HG03175 (cell line): ENCODE results near the gene LAMC3.
A peak's percentile ranks its signal among the peaks of the same experiment; 100 is the strongest.

Source experiments
- ATAC-seq: cut with Tn5 transposase; IDR thresholded peaks from one replicate; pipeline ENCODE4 v1.9.1; 2021; ENCODE audit warnings: mild to moderate bottlenecking, moderate library complexity; ENCODE audit not compliant: unreplicated experiment

The LAMC3 gene

GRCh38 chr9:131043087-131043486, 34.1 kb downstream of the LAMC3 start:
- ATAC-seq = no peak

GRCh38 chr9:131043646-131044045, 34.7 kb downstream of the LAMC3 start:
- ATAC-seq = no peak

GRCh38 chr9:131045300-131046092, 36.5 kb downstream of the LAMC3 start:
- ATAC-seq = no peak

GRCh38 chr9:131046093-131046380, 37.1 kb downstream of the LAMC3 start:
- no peak for ATAC-seq

GRCh38 chr9:131046581-131047202, 37.7 kb downstream of the LAMC3 start:
- ATAC-seq = peak; percentile 60

- ATAC-seq = no peak
These were observed 39.4 kb downstream of the LAMC3 start for GRCh38 chr9:131048332-131048731.

- no peak for ATAC-seq
These were observed 39.8 kb downstream of the LAMC3 start for GRCh38 chr9:131048820-131049219.

DNA sequence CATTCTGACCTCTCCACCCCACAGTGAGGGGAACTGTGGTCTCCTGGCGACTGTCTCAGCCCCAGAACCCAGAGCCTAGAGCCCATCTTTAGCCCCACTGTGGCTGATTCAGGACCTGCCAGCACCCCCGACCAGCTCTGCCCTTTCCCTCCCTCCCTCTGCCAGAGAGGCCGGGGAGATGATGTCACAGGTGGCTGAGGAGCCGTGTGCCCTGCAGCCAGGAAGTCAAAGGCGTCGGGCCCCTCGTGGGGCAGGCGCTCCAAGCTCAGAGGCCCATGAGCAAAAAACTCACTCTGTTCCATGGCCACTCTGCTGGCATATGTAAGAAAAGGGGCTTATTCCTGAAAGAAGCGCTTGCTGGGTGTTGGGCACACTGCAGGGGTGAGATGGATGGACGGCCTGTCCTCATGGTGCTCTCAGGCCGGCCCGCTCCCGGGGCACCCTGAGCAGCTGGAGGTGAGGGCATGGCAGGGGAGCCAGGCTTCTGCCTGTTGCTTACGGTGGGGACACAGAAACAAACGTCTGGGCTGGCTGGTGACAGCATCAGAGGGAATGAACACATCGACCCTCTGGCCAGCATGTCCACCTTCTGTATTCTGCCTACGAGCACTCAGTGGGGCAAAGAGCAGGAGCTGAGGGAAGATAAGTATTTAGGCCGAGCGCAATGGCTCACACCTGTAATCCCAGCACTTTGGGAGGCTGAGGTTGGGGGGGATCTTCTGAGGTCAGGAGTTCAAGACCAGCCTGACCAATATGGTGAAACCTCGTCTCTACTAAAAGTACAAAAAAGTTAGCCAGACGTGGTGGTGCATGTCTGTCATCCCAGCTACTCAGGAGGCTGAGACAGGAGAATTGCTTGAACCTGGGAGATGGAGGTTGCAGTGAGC, 41.1 kb downstream of the LAMC3 start:
- no peak for ATAC-seq

GRCh38 chr9:131050831-131051230, 41.9 kb downstream of the LAMC3 start:
- no peak for ATAC-seq

DNA sequence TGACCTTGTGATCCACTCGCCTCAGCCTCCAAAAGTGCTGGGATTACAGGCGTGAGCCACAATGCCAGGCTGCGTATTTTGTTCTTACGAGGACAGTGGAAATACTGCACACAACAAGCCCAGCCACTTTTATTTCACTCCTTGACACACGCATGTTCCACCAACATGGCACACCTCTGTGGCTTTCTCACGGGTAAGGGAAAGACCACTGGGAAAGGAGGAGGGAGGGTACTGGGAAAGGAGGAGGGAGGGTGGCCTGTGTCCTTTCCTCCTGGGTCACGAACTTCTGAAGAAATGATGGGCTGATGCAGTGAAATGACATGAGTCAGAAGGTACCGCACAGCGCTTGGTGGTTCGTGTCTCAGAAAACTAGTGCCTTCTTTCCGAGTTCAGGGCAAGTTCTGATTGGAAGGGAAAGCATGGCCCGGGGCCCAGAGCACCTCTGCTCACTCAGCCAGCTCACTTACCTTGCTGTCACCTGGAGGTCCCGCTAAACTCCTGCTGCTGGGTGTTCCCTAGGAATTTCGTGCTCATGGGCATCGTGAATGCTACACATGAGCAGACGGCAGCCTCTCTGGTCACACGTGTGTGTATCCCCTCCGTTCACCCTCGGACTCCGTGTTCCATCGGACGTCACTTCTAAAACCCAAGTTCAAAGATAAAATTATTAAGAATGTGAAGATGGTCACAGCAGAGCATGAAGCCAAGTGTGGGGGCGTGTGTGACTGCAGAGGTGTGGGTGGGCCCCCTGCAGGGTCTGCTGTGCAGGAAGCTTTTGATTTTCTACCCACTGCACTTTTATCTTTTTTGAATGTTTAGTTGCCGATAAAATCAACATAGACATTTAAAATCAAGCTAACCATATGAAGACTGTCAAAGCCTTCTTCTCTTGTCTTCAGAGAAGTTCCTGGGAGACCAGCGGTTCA, 42.9 kb downstream of the LAMC3 start:
- ATAC-seq = no peak

DNA sequence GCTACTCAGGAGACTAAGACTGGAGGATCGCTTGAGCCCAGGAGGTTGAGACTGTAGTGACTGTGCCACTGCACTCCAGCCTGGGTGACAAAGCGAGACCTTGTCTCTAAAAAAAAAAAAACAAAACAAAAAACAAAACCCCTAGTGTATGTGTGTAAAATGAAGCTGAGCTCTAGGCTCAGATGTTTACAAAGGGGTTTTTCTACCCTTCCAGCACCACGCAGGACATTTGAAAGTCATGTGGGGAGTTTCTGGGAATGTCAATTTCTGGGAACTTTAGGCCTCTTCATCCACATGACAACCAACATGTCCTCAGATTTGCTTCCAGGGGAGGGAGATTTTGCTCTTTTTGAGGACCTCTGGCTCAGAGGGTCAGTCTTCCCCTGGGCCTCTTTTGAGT, 44.9 kb downstream of the LAMC3 start:
- ATAC-seq = no peak

DNA sequence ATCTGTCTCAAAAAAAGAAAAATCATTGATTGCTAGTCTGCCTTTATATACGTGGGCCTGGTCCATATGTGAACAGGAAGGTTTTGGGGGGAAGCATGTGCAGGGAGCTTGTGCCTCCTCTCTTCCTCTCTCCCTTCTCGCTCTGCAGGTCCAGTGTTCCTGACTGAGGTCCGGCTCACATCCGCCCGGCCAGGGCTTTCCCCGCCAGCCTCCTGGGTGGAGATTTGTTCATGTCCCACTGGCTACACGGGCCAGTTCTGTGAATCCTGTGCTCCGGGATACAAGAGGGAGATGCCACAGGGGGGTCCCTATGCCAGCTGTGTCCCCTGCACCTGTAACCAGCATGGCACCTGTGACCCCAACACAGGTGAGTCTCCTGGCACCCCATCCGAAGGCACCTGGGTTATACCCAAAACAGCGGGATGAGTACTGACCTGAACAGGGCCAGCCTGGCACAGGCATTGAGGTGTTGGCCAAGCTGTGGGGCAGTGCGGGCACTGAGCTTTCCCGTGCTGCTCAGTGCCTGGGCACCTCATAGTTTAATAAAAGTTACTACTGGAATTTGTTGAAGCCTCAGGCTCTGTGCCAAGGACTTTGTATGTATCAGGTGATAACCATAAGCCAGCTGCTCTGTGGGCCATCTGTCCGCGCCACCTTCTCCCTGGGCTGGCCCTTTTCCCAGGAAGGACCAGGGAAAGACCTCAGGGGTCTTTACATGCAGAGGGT, 48.0 kb downstream of the LAMC3 start:
- no peak for ATAC-seq

GRCh38 chr9:131060900-131061630, 52.1 kb downstream of the LAMC3 start:
- ATAC-seq = no peak

DNA sequence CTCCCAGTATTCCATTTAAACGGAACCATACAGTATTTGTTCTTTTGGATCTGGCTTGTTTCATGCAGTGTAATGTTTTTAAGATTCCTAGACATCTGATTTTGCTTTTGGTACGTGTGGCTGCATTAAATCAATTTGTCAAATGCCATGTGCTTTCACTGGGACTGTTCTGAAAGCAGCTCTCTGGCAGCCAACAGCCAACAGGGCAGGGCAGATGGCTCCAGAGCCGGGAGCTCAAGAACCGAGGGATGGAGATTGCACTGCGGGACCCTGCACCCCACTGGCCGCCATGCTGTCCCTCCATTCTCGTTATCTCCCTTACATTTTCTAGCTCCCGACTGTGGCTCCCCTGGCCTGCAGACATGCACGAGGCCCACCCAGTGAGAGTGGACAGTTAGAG, 54.0 kb downstream of the LAMC3 start:
- no peak for ATAC-seq

- no peak for ATAC-seq
These were observed 56.6 kb downstream of the LAMC3 start for GRCh38 chr9:131065599-131065998.

GRCh38 chr9:131067625-131068024, 58.7 kb downstream of the LAMC3 start:
- ATAC-seq = no peak

DNA sequence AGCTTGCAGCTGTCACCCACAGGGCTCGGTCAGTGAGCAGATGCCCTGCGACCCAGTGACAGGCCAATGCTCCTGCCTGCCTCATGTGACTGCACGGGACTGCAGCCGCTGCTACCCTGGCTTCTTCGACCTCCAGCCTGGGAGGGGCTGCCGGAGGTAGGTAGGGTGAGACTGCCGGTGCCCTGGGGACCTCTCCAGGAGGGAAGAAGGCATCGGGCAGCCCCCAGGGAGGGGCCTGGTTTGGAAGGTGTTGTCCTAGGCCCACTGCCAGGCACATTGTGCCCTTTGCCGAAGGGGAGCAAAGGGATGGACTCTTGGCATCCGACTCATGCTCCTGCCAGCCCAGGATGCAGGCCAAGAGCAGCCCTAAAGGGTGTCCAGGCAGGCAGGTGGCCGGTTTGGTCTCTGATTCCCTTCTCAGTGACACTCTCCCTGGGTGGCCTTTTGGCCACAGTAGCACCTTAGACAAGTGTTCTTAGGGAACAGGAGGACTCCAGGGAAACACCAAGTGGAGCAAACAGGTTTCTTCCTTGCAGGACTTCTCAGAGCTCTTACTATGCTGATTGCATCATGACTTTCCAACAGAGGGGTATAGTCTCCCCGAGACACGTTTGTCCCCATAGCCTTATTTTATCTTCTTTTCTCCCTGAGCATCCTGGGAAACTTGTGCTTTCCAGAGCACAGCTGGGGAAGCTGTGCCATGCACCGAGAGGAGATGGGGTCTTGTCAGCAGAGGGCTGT, 59.3 kb downstream of the LAMC3 start:
- ATAC-seq = no peak

GRCh38 chr9:131069699-131070098, 60.7 kb downstream of the LAMC3 start:
- ATAC-seq = no peak
